Measurements from ENCODE around the gene EARS2. TPM values are rescaled to one million over a fixed set of nuclear protein-coding genes. Genes with fewer than 3 reads are reported as not detected.
"Not testable (repeated sequence)": the region's sequence is repeated elsewhere in the genome, so short reads cannot be mapped to it uniquely, and the experiment has no call there.

Gene EARS2
- total and polyA plus RNA-seq, 12 donors, result 20.0 to 85.7 (median 33.5) TPM

GRCh38 chr16:23485841-23486240 is 71.3 kb downstream of the EARS2 start:
- TF ChIP-seq CTCF (IDR thresholded peaks at IDR 0.05) (no peak), POLR2A (IDR thresholded peaks at IDR 0.05) (no peak)
- Histone ChIP-seq H3K4me3 (no peak overlapping the region), H3K27me3 (no peaks in the 10 kb centered on the region), H3K27ac (no peak overlapping the region), H3K4me1 (replicated peaks in 1 of 2) (no peaks in the 10 kb centered on the region), H3K9me3 (replicated peaks in 1 of 3) (no peaks in the 10 kb centered on the region), H3K36me3 (replicated peaks in 1 of 2) (peaks cover 0 to 99% of the 10 kb centered on the region in 2 donors)
- no peak for DNase-seq
- intact Hi-C loops (cut with DNase I), result no loop called here
- 93 to 97% (median 96%) methylated on average over 8 of the region's 8 CpGs for WGBS, 4 donors

GRCh38 chr16:23485257-23485614 is 71.9 kb downstream of the EARS2 start:
- H3K4me3 ChIP-seq, result no peak overlapping the region
- H3K36me3 ChIP-seq (replicated peaks in 1 of 2), result peaks cover 0 to 99% of the 10 kb centered on the region in 2 donors
- intact Hi-C loops (cut with DNase I), result no loop called here
- H3K9me3 ChIP-seq (replicated peaks in 1 of 3), result no peaks in the 10 kb centered on the region
- no peak for DNase-seq
- TF ChIP-seq CTCF (IDR thresholded peaks at IDR 0.05), result no peak
- TF ChIP-seq POLR2A (IDR thresholded peaks at IDR 0.05), result no peak
- no peak overlapping the region for H3K27ac ChIP-seq
- WGBS, 4 donors, result 72 to 93% (median 90%) methylated on average over 2 of the region's 2 CpGs
- no peaks in the 10 kb centered on the region for H3K4me1 ChIP-seq (replicated peaks in 1 of 2)
- H3K27me3 ChIP-seq, result no peaks in the 10 kb centered on the region

DNA sequence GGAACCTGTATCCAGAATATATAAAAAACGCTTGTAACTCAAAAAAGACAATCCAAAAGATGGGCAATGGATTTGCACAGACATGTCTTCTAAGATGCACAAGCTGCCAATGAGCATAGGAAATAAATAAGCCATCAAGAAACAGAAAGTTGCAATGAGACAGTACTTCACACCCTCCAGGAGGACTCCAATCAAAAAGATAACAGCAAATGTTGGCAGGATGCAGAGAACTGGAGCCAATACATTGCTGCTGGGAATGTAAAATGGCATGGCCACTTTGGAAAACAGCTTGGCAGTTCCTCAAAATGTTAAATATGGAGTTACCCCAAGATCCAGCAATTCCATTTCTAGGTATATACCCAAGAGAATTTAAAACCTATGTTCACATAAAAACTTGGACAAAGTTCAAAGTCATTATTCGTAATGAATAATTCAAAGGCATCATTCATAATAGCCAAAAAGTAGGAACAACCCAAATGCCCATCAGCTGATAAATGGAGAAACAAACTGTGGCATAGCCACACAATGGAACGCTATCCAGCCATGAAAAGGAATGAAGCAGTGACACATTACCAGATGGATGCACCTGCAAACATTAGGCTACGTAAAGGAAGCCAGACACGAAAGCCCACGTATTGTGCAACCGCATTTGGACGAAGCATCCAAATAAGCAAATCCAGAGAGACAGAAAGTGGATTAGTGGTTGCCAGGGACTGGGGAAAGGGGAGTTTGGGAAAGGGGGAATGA is 72.5 kb downstream of the EARS2 start:
- H3K4me3 ChIP-seq, result no peak overlapping the region
- no peak for DNase-seq
- no peaks in the 10 kb centered on the region for H3K27me3 ChIP-seq
- intact Hi-C loops (cut with DNase I), result no loop called here
- H3K27ac ChIP-seq, result no peak overlapping the region
- TF ChIP-seq CTCF (IDR thresholded peaks at IDR 0.05) (no peak), POLR2A (IDR thresholded peaks at IDR 0.05) (no peak)
- H3K36me3 ChIP-seq (replicated peaks in 1 of 2), result peaks cover 0 to 99% of the 10 kb centered on the region in 2 donors
- H3K4me1 ChIP-seq (replicated peaks in 1 of 2), result no peaks in the 10 kb centered on the region
- no peaks in the 10 kb centered on the region for H3K9me3 ChIP-seq (replicated peaks in 1 of 3)
- WGBS, 4 donors, result 84 to 86% (median 85%) methylated on average over 8 of the region's 8 CpGs

DNA sequence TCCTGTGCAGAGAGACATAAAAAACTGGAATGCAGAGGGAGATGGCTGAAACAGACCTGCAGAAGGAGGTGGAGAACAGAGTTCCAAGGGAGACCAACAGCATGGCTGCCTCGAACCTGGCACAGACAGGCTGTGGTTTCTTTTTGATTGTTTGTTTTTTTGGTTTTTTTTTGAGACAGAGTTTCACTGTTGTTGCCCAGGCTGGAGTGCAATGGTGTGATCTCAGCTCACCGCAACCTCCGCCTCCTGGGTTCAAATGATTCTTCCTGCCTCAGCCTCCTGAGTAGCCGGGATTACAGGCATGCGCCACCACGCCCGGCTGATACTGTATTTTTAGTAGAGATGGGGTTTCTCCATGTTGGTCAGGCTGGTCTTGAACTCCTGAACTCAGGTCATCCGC is 73.7 kb downstream of the EARS2 start:
- 89 to 95% (median 94%) methylated on average over 8 of the region's 8 CpGs for WGBS, 4 donors
- intact Hi-C loops (cut with DNase I); H3K27me3 ChIP-seq; H3K4me1 ChIP-seq (replicated peaks in 1 of 2); DNase-seq; H3K9me3 ChIP-seq (replicated peaks in 1 of 3); H3K27ac ChIP-seq; H3K4me3 ChIP-seq: not testable (repeated sequence)
- H3K36me3 ChIP-seq (replicated peaks in 1 of 2), result peaks cover 0 to 99% of the 10 kb centered on the region in 2 donors

- no peak for TF ChIP-seq CTCF (IDR thresholded peaks at IDR 0.05)
- no peak for TF ChIP-seq POLR2A (IDR thresholded peaks at IDR 0.05)
- Histone ChIP-seq H3K9me3 (replicated peaks in 1 of 3) (no peaks in the 10 kb centered on the region), H3K27ac (no peak overlapping the region), H3K27me3 (no peaks in the 10 kb centered on the region), H3K4me3 (no peak overlapping the region), H3K4me1 (replicated peaks in 1 of 2) (no peaks in the 10 kb centered on the region), H3K36me3 (replicated peaks in 1 of 2) (peaks cover 0 to 99% of the 10 kb centered on the region in 2 donors)
- intact Hi-C loops (cut with DNase I), result no loop called here
- 84 to 96% (median 89%) methylated on average over 14 of the region's 14 CpGs for WGBS, 4 donors
- DNase-seq, result no peak
Measured at GRCh38 chr16:23482778-23483177, 74.4 kb downstream of the EARS2 start.

Data from adrenal gland (tissue), 12 donors.